ENCODE measurements around the gene ZNF730.

GRCh38 chr19:23098988-23099387, 17.8 kb upstream of the ZNF730 start:
- no peak for TF ChIP-seq CTCF (IDR thresholded peaks at IDR 0.05; ENCODE audit: poor library complexity)
- TF ChIP-seq EZH2 (IDR thresholded peaks at IDR 0.05; ENCODE audit: borderline replicate concordance) = no peak
- TF ChIP-seq EZH2phosphoT487 (IDR thresholded peaks at IDR 0.05; ENCODE audit: low read depth, severe bottlenecking, unreplicated experiment) = no peak
